Tibial nerve (tissue), 3 donors: ENCODE data around the gene IGF2BP3.

ENCODE experiments used
- CTCF ChIP-seq, 5 experiments: fragments of 200-600 bp in 3 of 5; fragments of 450-650 bp in 2 of 5; sonication (generic) in 3 of 5; IDR thresholded peaks; one replicate each; pipeline ENCODE4 v1.5.1; 2016 to 2019; ENCODE audit warnings: antibody characterized with exemption in 5 of 5, mild to moderate bottlenecking in 3 of 5, moderate library complexity in 2 of 5
- POLR2A ChIP-seq, 2 donors: fragments of 450-650 bp; IDR thresholded peaks; one replicate each; pipeline ENCODE4 v1.6.1; 2017; ENCODE audit warnings: antibody characterized with exemption in 2 of 2, mild to moderate bottlenecking in 2 of 2, moderate library complexity in 2 of 2

GRCh38 chr7:23469150-23469960, 936 bp downstream of the IGF2BP3 start:
- TF ChIP-seq CTCF (IDR thresholded peaks at IDR 0.05) (no peak), POLR2A (IDR thresholded peaks at IDR 0.05) (no peak)
